AML-193 (cell line): ENCODE data around the gene ARVCF.

ENCODE experiments used
- DNase-seq, 2 experiments: peaks; one replicate each; lab custom pipeline; 2025; lab: John Stamatoyannopoulos, UW

ARVCF gene

DNA sequence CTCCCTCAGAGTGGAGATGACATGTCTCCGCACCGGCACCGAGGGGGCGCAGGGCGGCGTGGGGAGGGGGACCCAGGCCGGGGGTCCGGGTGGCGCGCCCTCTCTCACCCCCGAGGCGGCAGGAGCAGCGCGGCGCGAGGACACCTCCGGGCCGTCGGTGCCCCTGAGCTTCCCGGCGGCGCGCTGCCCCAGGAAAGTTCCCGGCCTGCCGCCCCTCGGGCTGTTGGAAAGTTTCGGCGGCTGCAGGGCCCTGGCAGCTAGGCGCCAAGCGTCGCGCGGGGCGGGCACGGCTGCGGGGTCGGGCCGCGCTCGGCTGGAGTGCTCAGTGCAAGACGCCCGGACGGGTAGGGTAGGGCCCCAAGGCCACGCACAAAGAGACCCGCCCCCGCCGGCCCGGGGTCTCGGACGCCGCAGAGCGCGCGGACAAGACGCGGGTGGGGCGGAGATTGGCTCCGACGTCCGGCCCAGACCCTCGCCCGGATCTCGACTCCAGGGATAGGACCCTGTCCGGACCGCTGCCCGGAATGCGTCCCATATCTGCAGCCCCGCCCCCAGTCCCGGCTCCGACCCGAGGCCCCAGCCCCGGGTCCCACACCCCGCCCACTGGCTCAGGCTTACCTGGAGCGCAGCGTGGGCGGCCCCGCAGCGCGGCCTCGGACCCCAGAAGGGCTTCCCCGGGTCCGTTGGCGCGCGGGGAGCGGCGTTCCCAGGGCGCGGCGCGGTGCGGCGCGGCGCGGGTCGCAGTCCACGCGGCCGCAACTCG is 471 bp downstream of the ARVCF start:
- DNase-seq: no peak

DNA sequence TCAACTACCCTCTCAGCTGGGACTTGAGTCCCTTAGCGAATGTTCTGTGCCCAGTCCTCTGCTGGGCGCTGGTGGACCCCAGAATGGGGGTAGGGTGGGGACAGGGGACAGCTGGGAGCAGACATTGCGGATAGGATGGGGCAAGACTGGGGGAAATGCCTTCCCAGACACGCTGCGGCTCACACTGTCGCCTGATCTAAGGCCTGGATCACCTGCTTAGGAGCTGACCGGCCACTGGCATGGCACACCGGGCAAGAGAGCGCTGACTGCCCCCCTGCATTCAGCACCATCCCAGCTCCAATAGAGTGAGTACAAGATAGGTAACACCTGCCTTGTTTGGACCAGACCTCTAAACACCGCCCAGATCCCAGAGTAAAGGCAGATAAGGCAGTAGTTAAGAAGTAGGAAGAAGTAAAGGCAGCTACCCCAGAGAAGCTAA is 1.4 kb downstream of the ARVCF start:
- no peak for DNase-seq

DNA sequence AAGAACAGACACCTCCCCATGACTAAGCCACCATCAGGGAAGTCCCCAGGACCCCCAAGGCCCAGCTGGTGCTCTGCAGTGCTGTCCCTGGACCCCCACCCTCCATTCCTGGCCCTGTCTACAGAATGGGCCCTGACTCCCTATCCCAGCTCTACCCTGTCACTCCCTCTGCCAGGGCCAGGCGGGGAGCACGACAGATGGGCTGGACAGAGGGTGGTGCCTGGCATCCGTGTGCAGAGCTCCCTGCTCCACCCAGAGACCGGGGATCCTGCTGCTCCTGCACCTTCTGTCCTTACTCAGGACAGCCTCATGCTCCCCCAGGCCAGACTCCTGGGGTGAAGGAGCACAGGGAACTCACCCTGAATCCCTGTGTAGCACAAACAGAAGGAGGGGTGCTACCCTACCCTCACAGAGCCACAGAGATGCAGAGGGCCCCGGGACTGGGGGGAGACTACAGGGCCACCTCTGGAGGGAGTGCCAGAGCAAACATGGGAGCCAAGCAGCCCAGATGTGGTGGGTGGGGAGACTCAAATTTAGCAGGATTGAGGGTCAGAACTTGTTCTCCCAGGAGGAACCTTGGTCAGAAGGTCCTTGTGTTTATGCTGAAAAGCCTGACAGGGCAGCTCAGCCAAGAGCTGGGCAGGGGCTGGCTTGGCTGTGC is 2.0 kb downstream of the ARVCF start:
- DNase-seq: no peak

DNA sequence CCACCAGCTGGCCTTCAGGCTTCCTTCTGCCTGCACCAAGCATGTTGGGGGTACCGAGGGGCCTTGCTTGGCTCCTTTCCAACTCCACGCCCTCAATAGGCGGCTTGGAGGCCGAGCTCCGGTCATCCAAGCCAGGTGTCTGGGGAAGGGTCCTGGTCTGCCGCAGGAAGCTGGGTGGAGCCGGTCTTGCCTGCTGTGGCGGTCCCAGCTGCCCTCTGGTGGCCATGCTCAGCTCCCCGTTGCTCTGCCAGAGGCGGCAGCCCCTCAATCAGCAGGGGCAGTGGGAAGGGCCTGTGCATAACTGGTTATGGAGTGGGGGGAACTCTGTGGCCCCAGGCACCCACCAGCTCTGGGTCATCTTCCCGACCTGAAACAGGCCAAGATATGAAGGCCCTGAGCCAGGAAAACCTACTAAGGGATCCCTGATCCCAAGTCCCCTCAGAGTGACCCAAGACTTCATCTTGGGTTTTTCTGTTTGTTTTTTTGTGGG is 3.2 kb downstream of the ARVCF start:
- DNase-seq: no peak

DNA sequence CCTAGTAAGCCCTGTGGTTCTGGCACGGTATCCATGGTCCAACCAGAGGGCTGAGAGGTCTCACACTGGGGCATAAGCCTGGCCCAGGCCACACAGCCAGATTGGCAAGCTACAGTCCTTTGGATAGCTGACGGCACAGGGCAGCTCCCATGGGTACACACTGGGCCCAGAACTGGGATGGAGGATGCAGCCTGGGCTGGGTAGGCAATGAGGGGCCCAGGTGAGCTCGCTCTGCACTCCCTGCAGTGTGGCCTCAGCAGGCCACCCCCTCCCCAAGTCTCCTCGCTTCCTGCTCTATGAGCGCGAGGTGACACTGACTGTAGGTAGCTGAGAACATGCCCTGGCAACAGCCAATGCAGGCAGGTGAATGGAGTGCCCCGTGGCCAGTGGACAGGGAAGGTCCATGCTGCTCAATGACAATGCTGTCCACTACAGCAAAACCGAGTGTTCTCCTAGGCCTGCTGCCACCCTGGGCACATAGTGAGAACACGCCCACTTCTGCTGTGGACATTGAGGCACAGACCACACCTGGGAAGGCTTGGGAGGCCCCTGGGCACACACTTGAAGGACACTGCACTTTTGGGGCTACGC is 3.8 kb downstream of the ARVCF start:
- no peak for DNase-seq

DNA sequence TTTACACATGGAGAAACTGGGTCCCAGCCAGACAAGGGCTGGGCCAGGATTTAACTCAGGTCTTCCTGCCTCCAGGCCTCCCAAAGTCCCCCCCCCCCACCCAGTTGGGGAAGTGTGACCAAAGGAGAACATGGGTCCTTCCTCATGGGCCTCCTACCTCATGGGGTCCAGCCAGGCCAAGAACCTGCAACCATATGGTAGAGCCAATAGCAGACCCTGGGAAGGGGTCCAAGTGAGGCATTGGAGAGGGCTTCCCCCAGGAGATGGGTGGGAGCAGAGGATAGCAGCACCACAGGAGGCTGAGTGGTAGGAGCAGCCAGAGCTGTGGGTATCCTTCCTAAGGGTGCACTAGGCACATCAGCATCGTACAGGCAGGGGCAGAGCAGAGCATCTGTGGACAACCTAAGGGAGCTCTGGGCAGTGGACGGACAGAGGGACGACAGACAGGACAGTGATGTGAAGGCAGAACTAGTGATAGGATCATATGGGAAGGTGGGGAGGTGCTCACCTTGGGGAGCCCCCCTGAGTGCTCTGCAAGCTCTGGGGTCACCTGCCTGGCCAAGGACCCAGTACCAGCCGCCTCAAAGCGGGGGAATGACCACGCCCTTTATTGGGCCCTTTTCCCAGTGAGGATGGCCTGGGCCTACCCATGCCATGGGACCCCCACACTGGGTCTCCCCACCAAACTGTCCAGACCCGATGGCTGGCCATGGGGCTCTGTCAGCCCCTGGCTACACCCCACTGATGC is 4.5 kb downstream of the ARVCF start:
- no peak for DNase-seq

DNA sequence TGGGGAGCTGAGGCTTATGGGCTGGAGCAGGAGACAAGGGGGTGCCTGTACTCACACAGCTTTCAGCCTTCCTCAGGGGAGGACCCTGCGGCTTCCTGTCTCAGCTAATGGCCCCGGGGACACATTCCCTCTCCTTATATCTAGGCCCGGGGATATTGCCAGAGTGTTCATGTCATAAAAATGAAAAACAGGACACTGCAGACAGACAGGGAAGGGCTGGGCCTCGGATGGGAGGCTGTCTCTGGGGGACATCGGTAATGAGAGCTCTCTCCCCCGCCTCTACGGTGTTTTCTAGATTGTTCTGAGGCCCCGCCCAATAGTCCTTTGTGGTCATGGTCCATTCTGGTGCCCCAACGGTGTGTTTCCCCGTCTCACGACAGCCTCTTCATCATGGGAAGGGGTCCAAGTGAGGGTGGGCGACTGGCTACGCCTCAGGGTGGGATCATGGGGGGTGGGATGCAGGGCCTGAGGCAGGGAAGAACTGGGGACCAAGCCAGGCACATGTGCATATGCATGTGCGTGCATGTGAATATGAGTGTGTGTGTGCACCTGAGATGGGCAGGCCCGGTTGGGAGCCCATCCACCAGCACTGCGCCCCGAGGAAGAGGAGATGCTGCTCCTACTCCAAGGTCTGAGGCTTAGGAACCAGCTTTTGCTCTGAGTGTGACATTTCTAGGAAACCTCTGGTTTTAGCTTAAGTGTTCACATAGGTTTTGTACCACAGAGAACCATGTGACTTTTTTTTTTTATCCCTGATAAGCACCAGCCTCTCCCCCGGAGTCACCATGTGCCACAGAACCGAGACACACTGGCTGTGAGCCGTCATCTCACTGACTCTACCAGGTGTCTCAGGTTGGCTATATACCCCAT is 5.3 kb downstream of the ARVCF start:
- no peak for DNase-seq

DNA sequence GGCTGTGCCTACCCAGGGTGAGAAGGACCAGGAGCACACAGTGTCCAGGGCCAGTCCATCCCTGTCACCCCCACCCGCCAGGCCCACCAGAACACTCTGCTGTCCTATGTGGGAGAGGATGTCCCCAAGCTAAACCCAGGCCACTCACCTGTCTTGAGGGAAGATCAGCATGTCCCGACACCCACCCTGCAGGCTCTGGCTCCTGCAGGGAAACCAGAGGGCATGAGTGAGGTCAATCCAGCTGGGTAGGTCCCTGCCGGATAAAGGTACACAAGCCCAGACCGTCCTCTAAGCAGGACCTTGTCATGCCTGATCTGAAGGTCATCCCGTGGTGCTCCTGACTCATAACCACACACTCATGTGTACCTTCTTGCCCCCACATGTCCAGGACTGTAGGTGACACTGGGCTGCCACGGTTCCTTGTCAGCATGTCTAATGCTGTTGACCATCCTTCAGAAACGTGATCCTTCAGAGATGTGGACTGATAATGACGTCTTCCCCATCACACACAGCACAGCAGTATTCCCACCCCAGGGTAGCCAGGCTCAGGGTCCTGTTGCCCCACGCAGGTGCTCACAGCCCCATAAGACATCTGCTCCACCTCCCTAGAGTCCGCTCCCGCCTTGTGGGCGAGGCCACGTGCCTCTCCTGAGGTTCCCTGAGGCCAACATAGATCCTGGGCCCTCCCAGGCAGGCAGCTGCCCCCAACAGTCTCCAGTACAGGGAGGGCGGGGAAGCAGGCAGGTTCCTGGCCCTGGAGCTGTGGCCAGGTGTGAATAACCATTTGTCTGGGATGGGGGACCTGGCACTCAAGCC is 6.1 kb downstream of the ARVCF start:
- DNase-seq: no peak

DNA sequence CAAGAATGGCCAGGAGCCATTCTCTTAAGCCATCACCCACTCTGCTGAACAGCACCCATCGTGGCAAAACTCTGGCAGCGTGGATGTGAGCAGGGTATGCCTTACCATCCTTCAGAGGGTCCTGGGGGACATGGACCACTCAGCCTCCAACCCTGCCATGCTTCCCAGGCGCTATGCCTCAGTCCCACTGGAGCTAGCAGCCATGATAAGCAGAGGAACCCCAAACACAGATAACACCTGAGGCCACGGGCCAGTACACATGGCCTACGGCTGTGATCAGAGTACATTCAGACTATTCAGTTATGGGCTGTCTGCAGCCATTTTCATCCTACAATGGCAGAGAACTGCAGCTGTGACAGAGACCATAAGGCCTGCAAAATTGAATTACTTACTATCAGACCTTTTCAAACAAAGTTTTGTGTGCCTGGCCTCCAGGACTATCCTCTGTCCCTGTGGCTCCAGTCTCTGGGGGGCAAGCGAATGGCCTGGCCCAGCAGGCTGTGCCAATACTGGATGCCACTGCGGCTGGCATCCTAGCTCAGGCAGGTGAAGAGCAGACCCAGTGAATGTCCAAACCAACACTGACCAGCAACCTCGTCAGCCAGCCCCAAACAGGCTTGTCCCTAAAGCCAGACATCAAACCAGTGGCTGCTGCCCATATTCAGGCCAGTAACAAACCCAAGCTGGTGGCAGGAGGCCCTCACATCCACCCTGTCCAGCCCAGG is 6.9 kb downstream of the ARVCF start:
- DNase-seq: no peak

DNA sequence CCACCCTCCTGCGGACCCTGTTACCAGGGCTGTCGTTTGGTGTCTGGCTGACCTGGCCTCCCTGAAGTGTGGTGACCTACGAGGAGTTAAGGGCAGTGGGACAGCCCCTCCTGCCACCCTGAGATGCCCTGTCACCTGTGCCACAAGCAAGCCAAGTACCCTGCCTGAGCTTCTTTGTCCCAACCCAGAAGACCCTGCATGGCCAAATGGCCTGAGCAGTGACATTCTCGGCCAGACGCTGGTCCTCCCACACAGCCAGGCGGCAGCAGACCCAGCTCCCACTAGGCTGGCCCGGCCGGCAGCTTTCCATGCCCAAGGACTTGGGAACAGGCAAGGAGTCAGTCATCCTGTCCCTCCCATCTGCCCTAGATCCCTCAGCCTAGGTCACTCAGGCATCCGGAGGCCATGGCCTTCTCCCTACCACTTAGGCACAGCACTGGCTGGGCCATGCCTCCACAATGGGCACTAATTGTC is 7.6 kb downstream of the ARVCF start:
- no peak for DNase-seq

DNA sequence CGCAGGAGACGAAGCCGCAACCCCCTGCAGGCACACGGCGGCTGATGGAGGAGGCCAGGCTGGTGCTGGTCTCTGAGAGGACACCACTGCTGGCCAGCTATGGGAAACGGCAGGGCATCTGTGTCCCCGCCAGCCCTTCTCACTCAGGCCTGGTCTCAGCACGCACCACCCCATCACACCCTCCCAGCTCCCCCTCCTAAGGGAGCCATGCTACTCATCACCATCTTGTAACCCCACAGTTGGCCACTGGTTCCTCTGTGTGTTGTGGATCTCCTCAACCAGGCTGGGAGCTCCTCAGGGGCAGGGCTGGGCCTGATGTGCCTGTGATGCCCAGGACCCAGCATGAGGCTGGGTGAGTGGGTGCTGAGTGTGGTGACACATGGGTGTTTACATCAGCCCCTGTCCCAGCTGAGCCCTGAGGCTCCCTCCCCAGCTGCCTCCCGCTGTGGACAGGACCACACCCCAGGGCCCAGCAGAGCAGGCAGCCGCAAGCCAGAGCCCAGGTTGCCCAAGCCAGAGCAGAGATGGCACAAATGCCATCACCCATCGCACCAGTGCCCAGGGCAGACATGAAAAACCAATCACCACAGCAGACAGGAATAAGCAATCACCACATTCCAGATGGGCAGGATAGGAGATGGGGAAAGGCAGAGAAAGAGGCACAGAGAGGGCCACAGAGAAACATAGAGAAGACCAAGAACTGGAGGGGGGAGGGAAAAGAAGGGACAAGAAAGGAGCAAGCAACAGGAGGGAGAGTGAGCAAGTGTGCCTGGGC is 8.2 kb downstream of the ARVCF start:
- no peak for DNase-seq

DNA sequence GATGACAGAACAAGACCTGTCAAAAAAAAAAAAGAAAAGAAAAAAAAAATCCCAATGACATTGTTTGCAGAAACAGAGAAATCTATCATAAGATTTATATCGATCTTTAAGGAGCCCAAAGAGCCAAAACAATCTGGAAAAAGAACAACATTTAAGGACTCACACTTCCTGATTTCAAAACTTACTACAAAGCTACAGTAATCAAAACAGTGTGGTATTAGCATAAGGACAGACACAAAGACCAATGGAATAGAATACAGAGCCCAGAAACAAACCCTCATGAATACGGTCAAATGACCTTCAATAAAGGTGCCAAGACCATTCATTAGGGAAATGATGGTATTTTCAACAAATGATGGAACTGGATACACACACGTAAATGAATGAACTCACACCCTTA is 12.2 kb downstream of the ARVCF start:
- no peak for DNase-seq

DNA sequence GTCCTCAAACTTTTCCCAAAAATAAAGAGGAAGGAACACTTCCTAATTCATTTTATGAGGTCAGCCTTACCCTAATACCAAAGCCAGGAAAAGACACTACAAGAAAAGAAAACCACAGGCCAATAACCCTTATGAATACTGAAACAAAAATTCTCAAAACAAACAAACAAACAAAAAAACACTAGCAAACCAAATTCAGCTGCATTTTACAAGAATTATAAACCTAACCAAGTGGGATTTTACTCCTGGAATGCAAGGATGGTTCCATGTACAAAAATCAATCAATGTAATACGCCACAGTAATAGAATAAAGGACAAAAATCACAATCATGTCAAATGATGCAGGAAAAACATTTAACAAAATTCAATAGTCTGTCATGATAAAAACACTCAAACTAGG is 13.3 kb downstream of the ARVCF start:
- no peak for DNase-seq

DNA sequence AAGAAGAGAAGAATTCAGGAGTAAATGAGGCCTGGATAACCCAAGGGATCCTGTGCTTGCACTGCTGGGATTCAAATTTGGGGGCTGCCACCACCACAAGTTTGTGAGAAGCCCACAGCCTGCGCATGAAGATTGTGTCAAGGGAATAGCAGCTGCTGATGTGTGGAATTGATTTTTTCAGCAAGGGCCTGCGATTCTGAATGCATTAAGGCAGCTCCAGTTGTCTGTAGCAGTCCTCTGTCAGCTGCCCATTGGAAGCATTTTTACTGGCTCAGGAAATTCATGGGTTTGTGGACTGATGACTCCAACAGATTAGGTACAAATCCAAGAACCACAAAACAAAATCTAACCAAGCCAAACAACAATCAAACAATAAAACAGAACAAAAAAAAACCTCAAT is 14.0 kb downstream of the ARVCF start:
- DNase-seq: no peak

DNA sequence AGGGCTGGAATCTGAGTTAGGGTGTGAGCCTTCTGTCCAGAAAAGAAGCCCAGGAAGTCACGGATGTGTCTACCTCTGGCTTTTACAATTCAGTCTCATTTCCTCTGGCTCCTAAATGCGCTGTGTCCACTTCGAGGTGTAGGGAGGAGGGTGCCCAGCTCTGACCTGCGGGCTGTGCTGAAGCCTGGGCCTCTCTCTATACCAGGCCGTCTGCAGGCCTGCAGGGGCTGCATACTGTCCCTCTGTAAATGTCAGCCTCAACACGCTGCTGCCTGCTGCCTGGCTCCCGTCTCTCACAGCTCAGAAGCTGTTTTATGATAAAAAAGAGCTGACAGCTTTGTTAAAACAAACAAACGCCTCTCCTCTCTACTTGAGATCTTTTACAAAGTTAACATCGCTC is 14.5 kb downstream of the ARVCF start:
- no peak for DNase-seq

DNA sequence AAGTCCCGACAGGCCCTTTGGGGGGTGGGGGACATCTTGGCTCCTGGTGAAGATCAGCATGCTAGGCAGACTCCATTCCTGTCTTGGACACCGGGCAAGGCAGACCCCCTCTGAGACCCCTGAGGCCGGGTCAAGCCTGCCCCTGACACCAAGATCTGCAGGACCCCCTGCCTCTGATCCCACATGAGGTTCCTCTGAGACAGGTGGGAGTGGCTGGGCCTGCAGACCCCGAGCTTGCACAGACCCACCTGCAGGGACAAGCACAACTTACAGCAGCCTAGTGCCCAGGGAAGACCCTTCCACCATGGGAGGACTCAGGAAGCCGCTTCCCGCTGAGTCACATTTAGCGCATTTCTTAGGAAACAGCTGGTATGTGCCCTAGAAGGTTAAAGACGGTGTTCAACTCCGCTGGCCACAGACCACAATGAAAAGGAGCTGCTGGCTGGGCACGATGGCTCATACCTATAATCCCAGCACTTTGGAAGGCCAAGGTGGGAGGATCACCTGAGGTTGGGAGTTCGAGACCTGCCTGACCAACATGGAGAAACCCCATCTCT is 15.5 kb downstream of the ARVCF start:
- DNase-seq: no peak

DNA sequence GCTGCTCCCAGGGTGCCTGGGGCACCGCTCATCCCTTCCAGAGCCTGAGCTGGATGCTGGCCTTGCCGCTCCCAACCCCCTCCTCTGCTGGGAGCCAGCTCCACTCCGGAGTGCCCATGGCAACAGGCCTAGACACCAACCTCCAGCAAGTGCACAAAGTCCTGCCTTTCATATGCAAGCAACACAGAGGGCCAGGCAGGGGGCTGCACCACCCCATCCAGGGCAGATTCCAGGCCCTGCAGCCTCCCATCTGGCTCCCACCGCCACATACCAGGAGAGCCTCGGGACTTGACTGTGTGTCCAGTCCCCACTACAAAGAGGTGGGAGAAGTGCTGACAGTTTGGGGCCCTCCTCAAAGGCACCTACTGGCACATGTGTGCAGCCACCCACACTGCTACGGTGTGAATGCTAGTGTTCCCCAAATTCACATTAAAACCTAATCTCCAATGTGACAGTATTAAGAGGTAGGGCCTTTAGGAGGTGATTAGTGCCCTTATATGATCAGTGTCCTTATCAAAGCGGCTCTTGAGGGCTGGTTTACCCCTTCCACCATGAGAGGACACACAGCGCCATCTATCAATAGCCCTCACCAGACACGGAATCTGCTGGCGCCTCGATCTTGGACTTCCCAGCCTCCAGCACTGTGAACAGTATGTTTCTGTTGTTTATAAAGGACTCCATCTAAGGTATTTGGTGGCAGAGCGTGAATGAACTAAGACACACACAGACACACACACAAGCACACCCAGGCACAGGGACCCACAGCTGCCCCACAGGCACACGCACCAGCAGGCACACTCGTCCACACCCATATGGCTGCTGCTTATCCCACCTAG is 16.2 kb downstream of the ARVCF start:
- DNase-seq: no peak
